Fibroblast of skin of right quadriceps (primary cell): ENCODE data around the gene UBAP1.
A peak's percentile ranks its signal among the peaks of the same experiment; 100 is the strongest.
"Not testable (repeated sequence)": the region's sequence is repeated elsewhere in the genome, so short reads cannot be mapped to it uniquely, and the experiment has no call there.

Experiments
- DNase-seq: peaks from one replicate; pipeline ENCODE4 v3.0.0-alpha.2; 2013

Gene UBAP1

GRCh38 chr9:34179213-34180136, 632 bp downstream of the UBAP1 start:
- peak; percentile 59 for DNase-seq

DNA sequence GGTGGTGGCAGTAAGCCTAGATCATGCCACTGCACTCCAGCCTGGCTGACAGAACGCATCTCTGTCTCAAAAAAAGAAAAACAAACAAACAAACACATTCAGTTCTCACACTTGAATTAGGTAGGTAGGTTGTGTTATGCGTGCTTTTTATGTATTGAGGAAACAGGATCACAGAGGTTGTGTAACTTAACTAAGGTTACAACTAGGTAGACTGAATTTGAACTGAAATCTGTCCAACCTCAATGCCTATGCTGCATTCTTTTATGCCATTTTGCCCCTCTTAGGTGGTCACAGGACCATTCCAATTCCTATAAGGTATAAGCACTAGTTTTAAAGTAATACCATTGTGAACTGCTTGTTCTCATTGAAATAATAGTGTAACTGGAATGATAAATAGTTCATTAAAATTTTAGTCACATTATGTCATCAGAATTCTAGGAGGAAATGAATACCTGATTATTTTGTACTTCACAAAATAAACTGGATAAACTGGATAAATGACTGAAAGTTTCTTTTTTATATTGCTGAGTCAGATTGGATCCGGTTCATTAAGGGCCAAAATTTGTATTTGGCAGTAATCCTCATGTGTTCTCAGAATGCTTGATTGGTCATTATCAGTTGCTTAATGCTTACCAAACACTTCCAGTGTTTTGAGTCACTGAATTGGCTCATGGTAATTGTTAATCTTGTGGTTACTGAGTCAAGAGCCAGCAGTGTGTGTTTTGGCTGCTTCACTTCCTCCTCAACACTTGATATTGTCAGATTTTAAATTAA, 7.1 kb downstream of the UBAP1 start:
- peak; percentile 95 for DNase-seq

- no peak for DNase-seq
Observed at GRCh38 chr9:34187891-34188240, 9.0 kb downstream of the UBAP1 start.

GRCh38 chr9:34190996-34191892, 12.4 kb downstream of the UBAP1 start:
- DNase-seq, result peak; percentile 20

DNA sequence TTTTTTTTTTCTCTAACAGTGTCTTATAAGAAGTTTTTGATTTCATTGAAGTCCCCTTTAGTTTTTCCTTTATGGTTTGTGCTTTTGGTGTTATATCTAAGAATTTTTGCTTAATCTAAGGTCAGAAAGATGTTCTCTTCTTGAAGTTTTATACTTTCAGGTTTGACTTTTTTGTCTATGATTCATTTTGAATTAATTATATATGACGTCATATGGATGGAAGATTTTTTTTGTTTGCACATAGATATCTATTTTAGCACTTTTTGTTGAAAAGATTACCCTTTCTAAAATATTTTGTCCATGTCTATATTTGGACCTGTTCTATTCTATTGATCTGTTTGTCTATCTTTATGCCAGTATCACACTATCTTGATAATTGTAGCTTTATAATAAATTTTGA, 16.3 kb downstream of the UBAP1 start:
- no peak for DNase-seq

GRCh38 chr9:34197286-34197685, 18.4 kb downstream of the UBAP1 start:
- DNase-seq, result not testable (repeated sequence)

DNA sequence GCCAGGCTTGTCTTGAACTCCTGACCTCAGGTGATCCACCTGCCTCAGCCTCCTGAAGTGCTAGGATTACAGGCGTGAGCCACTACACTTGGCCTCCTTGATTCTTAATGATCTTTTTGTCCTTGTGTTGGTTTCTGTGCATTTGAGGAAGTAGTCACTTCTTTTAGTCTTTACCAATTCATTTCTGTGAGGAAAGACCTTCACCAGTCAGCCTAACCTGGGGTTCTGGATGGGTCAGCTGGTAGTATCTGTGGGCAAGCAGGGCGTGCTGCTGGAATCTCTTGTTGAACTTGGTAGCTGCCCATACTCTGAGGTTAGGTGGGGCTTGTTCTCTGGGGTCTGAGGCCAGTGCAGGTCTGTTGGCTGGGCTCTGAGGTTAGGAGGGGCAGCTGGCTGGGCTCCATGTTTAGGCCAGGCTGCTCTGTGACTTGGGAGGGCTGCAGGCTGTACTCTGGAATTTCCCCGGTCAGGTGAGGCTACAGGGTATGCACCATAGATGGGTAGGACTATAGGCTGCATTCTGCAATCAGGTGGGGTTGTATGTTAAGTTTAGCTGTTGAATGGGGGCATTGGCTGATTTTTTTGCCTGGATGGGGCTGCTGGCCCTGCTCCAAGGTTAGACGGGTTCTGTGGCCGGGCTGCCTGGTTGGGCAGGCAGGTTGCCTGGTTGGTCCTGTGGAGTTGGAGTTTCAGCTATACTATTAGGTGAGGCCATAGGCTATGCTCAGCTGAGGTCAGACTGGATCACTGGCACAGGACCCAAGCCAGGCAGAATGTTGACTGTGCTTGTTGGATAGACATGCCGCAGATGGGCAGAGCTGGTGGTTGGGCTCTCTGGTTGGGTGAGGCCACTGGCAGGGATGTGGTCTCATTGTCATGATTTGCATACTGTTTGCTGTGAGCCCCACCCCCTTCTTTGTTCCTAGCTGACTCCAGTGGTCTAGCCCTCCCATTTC, 19.2 kb downstream of the UBAP1 start:
- DNase-seq, result no peak

- DNase-seq, result no peak
Observed at GRCh38 chr9:34200092-34200491, 21.2 kb downstream of the UBAP1 start.

GRCh38 chr9:34203275-34203991, 24.6 kb downstream of the UBAP1 start:
- DNase-seq, result no peak

GRCh38 chr9:34203992-34204635, 25.3 kb downstream of the UBAP1 start:
- no peak for DNase-seq

- DNase-seq, result no peak
Observed at GRCh38 chr9:34205102-34205501, 26.3 kb downstream of the UBAP1 start.

DNA sequence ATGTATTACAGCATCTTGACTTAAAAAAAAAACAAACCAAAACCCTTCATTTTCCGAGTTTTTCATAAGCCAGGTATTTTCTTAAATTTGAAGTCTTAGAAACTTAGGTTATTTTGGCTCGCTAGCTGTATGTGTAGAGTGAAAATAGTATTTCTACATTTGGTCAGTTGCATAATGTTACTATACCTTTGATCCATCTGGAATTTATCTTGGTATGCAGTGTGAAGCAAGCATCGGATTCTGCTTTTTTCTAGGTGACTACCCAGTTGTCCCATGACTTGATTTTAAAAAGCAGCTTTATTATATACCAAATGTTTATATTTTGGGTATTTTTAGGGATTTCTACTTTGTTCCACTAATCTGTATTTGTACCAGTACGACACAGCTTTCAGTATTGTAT, 27.7 kb downstream of the UBAP1 start:
- DNase-seq, result peak; percentile 17

GRCh38 chr9:34211395-34211794, 32.6 kb downstream of the UBAP1 start:
- no peak for DNase-seq

DNA sequence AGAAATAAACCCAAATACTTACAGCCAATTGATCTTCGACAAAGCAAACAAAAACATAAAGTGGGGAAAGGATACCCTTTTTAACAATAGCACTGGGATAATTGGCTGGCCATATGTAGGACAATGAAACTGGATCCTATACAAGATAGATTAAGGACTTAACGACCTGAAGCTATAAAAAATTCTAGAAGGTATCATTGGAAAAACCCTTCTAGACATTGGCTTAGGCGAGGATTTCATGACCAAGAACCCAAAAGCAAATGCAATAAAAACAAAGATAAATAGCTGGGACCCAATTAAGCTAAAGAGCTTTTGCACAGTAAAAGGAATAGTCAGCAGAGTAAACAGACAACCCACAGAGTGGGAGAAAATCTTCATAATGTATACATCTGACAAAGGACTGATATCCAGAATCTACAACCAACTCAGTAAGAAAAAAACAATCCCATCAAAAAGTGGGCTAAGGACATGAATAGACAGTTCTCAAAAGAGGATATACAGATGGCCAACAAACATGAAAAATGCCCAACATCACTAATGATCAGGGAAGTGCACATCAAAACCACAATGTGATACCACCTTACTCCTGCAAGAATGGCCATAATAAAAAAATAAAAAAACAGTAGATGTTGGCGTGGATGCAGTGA, 35.6 kb downstream of the UBAP1 start:
- not testable (repeated sequence) for DNase-seq

DNA sequence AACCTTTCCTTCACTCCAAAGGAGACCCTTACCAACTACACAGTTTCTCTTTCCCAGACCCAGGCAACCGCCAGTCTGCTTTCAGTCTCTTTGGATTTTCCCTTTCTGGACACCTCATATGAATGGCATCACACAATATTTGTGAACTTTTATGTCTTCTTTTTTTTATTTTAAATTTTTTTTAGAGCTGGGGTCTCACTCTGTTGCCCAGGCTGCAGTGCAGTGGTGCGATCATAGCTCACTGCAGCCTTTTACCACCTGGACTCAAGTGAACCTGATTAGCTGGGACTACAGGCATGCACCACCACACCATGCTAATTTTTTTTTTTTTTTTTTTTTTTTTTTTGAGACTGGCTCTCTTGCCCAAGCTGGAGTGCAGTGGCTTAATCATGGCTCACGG, 37.5 kb downstream of the UBAP1 start:
- DNase-seq, result no peak

DNA sequence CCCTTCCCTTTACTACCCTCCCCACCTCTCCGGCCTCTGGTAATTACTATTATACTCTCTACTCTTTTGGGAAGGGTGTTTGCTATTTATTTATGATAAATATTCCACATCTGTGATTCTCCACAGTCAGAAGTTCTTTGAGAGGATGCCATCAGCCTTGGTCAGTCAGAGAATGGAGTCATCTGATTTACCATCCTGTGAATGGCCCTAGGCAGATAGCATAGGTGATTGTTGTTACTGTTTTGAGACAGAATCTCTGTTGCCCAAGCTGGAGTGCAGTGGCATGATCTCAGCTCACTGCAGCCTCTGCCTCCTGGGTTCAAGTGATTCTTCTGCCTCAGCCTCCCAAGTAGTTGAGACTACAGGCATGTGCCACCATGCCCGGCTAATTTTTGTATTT, 38.2 kb downstream of the UBAP1 start:
- not testable (repeated sequence) for DNase-seq

GRCh38 chr9:34218446-34218845, 39.6 kb downstream of the UBAP1 start:
- peak; percentile 28 for DNase-seq

DNA sequence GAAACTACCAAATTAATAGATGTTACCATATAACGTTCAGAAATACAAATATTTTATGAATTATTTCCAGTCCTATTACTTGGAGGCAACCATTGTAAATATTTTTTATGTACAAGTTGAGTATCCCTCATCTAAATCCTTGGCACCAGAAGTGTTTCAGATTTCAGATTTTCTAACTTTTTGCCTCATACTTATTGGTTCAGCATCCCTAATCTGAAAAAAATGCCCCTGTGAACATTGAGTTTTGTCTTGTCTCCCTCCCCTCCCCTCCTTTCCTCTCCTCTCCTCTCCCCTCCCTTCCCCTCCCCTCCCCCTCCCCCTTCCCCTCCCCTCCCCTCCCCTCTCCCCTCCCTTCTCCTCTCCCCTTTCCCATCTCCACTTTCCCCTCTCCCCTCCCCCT, 40.6 kb downstream of the UBAP1 start:
- no peak for DNase-seq

GRCh38 chr9:34220218-34220617, 41.4 kb downstream of the UBAP1 start:
- no peak for DNase-seq

DNA sequence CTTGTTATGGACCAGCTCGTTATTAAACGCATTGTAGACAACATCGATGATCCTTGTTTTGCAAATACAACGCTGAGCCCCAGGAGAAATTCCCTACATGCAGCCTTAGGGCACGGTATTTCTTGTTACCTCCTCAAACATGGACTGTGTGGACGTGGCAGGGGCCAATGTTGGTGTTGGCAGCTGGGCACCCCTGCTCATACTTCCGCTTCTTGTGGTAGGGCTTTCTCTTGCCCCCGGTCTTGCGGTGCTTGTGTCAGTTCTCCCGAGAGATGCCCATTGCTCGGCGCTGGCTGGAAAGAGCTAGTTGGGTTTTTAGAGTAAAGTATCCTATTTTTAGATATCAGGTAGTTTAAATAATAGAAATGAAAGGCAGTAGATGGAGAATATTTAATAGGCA, 45.5 kb downstream of the UBAP1 start:
- DNase-seq, result no peak
